Stimulated activated CD4-positive, alpha-beta T cell treated with anti-CD3 and anti-CD28 coated beads, Interleukin-1b, Interleukin-23, amount 100 ng/mL, for 4 hours (primary cell): ENCODE data around the gene LDHD.

Experiments
- DNase-seq, 2 donors: peaks; one replicate each; pipeline ENCODE4 v3.0.0-alpha.2; 2020; ENCODE audit warnings: low read depth in 2 of 2

The LDHD gene

DNA sequence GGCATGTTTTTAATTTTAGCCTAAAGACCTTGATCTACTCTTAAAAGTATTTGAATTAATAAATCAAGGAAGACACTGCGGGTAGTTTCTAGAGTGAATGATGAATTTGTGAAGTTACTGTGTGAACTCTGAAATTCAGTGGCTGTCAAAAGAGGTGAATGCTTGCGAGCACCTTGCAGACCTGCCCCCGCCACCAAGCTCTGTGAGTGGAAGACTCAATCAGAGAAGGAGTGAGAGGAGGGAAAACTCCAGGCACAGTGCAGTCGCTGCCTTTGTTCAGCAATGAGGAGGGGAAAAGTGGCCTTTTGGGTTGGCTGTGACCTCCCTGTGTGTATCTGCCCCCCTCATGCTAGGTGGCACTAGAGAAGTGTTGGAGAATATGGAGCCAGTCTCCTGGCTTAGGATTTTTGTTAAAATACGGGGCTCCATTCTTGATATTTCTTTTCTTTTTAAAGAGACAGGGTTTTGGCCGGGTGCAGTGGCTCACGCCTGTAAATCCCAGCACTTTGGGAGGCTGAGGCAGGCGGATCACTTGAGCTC, 53.0 kb downstream of the LDHD start:
- DNase-seq: no peak

DNA sequence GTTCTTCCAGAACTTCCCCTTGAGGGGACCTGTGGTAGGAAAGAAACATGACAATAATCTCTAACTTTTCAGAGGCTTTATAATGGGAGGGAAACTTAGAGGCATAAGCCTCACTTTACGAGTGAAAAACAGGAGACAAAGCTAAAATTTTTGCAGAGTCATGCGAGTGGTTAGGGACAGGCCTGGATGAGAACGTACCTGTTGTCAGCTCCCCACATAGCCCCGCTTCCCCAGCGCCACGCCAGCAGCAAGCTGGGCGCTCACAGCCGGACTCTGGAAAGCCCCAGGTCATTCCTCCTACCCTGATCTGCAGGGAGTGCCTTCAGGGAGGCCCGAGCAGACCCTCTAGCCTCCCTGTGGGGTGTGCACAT, 53.6 kb downstream of the LDHD start:
- DNase-seq: no peak

DNA sequence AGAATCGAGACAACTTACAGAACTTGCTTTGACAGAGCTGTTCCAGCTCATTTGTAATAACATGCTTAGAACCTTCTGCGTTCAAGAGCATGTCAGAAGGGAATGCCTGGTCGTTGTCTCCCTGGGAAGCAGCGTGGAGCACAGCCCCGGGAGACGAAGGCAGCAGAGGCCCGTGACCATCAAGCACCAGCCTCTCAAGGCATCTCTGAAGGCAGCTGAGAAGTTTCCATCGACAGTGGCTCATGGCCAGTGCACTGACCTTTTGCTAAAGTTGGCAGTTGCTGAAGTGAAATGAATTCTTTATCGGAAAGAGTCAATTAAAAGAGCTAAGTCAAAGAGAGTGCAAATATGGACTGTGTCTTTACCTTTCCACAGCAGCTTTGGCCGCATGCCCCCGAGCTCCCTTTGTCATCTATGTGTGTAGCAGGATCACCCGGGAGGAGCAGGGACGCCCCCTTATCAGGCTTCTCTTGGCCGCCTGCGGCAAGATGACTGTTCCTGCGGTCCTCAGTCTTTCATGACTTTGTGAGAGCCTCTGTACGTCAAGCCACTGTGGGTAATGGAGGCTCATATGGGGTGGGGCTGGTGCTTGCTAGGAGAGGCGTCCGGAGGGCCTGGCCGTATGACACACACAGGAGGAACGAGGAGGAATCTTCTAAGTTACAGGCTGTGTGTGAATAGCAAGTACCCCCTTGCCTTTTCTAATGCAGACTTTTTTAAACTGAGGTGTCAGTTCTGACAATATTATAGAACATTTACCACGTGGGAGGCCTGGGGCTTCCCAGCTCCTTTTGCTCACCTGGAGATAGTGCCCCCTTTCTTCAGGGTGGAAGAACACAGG, 54.2 kb downstream of the LDHD start:
- no peak for DNase-seq
